HepG2 (cell line): ENCODE measurements around the gene FKBP14. TPM values are rescaled to one million over a fixed set of nuclear protein-coding genes. Genes with fewer than 3 reads are reported as not detected.

Source experiments
- CEBPG ChIP-seq: IDR thresholded peaks from 2 replicates; pipeline ENCODE4 v1.6.1; 2016
- IKZF4 ChIP-seq: sonication (generic); formaldehyde crosslinking; IDR thresholded peaks from 2 replicates; pipeline ENCODE4 v1.5.1; 2020; ENCODE audit warnings: borderline replicate concordance, mild to moderate bottlenecking, low read depth, missing genetic modification reagents; ENCODE audit errors: not compliant biosample characterization
- KLF6 ChIP-seq: IDR thresholded peaks from 2 replicates; pipeline ENCODE4 v1.8.0; 2016; ENCODE audit warnings: missing biosample characterization, missing genetic modification reagents
- MED1 ChIP-seq: sonication (generic); formaldehyde crosslinking; IDR thresholded peaks from 2 replicates; pipeline ENCODE4 v1.4.0; 2020; ENCODE audit warnings: missing genetic modification reagents
- PCBP1 ChIP-seq: fragments of 200-400 bp; formaldehyde crosslinking; IDR thresholded peaks from 2 replicates; pipeline ENCODE4 v1.6.1; 2017; ENCODE audit warnings: mild to moderate bottlenecking, low read depth, low read length, borderline replicate concordance
- REPIN1 ChIP-seq: sonication (generic); formaldehyde crosslinking; IDR thresholded peaks from 2 replicates; pipeline ENCODE4 v1.8.0; 2022; ENCODE audit warnings: missing genetic modification reagents, low read depth, mild to moderate bottlenecking, borderline replicate concordance
- TOE1 ChIP-seq: sonication (generic); formaldehyde crosslinking; IDR thresholded peaks from 2 replicates; pipeline ENCODE4 v1.4.0; 2020; ENCODE audit warnings: mild to moderate bottlenecking, missing genetic modification reagents
- ZFP36L1 ChIP-seq: sonication (generic); formaldehyde crosslinking; IDR thresholded peaks from 2 replicates; pipeline ENCODE4 v1.8.0; 2022; ENCODE audit warnings: mild to moderate bottlenecking, missing genetic modification reagents, moderate library complexity
- ZFP36L2 ChIP-seq: sonication (generic); formaldehyde crosslinking; IDR thresholded peaks from 2 replicates; pipeline ENCODE4 v1.4.0; 2020; ENCODE audit warnings: missing genetic modification reagents
- ZFX ChIP-seq: sonication (generic); formaldehyde crosslinking; IDR thresholded peaks from 2 replicates; pipeline ENCODE4 v1.4.0; 2020; ENCODE audit warnings: mild to moderate bottlenecking, low read depth, missing genetic modification reagents, moderate library complexity
- ZNF224 ChIP-seq: sonication (generic); formaldehyde crosslinking; IDR thresholded peaks from 2 replicates; pipeline ENCODE4 v1.5.0; 2020; ENCODE audit warnings: mild to moderate bottlenecking, missing genetic modification reagents
- ZNF230 ChIP-seq: sonication (generic); formaldehyde crosslinking; IDR thresholded peaks from 2 replicates; pipeline ENCODE4 v1.4.0; 2020; ENCODE audit warnings: mild to moderate bottlenecking, missing genetic modification reagents
- ZNF260 ChIP-seq: sonication (generic); formaldehyde crosslinking; IDR thresholded peaks from 2 replicates; pipeline ENCODE4 v1.4.0; 2020; ENCODE audit warnings: missing genetic modification reagents, low read depth, mild to moderate bottlenecking, borderline replicate concordance
- ZNF432 ChIP-seq: sonication (generic); formaldehyde crosslinking; IDR thresholded peaks from 2 replicates; pipeline ENCODE4 v1.5.0; 2020; ENCODE audit warnings: missing genetic modification reagents, mild to moderate bottlenecking, borderline replicate concordance
- ZNF484 ChIP-seq: sonication (generic); formaldehyde crosslinking; IDR thresholded peaks from 2 replicates; pipeline ENCODE4 v1.5.1; 2020; ENCODE audit warnings: mild to moderate bottlenecking, low read depth, missing genetic modification reagents, borderline replicate concordance
- ZNF562 ChIP-seq: sonication (generic); formaldehyde crosslinking; IDR thresholded peaks from 2 replicates; pipeline ENCODE4 v1.8.0; 2022; ENCODE audit warnings: missing genetic modification reagents, borderline replicate concordance
- ZNF589 ChIP-seq: sonication (generic); formaldehyde crosslinking; conservative IDR thresholded peaks from 2 replicates; pipeline ENCODE4 v1.8.0; 2022; ENCODE audit warnings: mild to moderate bottlenecking, moderate library complexity, missing genetic modification reagents
- ZSCAN22 ChIP-seq: sonication (generic); formaldehyde crosslinking; IDR thresholded peaks from 2 replicates; pipeline ENCODE4 v1.4.0; 2020; ENCODE audit warnings: mild to moderate bottlenecking, missing genetic modification reagents
- polyA plus RNA-seq, 8 experiments: library from polyadenylated mRNA; depleted of rRNA in 3 of 8; stranded (reverse) in 7 of 8; unstranded in 1 of 8; fragments of >200 nt; fragmentation: Illumina TruSeq in 4 of 8; extraction: Trizol in 4 of 8; gene quantifications; 2 replicates each; pipeline versions ENCODE4 v1.2.1 to v1.2.3, GENCODE V29; 2011 to 2016; ENCODE audit warnings: low read depth in 4 of 8, missing spikeins in 1 of 8, mixed read lengths in 1 of 8; ENCODE audit not compliant: insufficient read depth in 1 of 8
- total RNA-seq, 5 experiments: library from RNA; depleted of rRNA; stranded (reverse); fragments of >200 nt; fragmentation: Illumina TruSeq; extraction: Trizol; gene quantifications; 2 replicates each; pipeline ENCODE4 v1.2.3, GENCODE V29; 2016; ENCODE audit warnings: low read depth in 1 of 5
- TF ChIP-seq, protein P1 (sequence below): sonication (generic); formaldehyde crosslinking; IDR thresholded peaks from 2 replicates; pipeline ENCODE4 v1.4.0; 2020; ENCODE audit warnings: missing genetic modification reagents
- TF ChIP-seq, protein P2 (sequence below): sonication (generic); formaldehyde crosslinking; IDR thresholded peaks from 2 replicates; pipeline ENCODE4 v1.8.1; 2023; ENCODE audit warnings: mild to moderate bottlenecking, missing genetic modification reagents
- TF ChIP-seq, protein P3 (sequence below): IDR thresholded peaks from 2 replicates; pipeline ENCODE4 v1.6.1; 2016; ENCODE audit warnings: low read depth, borderline replicate concordance
- TF ChIP-seq, protein P4 (sequence below): sonication (generic); formaldehyde crosslinking; IDR thresholded peaks from 2 replicates; pipeline ENCODE4 v1.5.1; 2020; ENCODE audit warnings: missing genetic modification reagents, mild to moderate bottlenecking, borderline replicate concordance

The FKBP14 gene
- total and polyA plus RNA-seq, 2 of the 13 experiments (the other 11 are each of a cell fraction or from before 2014, with no cell fraction given) = 20.0 to 32.3 TPM

DNA sequence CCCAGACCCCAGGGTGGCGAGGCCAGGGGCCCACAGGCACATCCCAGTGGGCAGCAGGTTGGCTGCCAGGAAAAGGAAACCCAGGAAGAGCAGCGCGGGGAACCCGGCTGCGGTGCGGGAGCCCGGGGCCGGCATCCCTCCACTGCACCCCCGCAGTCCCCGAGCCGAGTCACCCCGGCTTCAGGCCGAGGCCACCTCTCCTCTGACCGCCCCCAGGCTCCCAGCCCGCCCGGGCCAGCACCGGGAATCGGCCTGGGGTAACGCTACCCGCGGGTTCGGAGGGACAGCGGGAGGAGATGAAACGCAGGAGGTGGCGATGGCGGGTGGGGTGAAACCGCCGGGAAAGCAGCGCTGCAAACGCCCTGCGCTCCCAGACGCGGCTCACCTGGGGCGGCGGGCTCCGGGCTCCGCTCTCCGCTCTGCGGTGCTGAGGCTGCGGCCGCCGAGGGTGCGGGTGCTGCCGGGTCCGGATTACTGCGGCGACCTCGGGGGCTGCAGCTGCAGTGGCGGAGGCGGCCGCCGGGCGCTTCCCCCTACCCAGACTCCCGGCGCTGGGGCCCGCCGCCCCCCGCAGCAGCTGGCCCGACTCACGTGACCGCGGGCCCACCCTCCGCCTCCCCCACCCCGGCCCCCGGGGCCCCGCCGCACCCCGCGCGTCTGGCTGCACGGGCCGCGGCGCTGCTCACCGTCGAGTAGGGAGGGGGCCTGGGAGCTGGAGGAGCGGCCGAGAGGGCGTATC is 37.1 kb downstream of the FKBP14 start, which contains the start of gene SCRN1 (continued):
- TF ChIP-seq, protein P1, sequence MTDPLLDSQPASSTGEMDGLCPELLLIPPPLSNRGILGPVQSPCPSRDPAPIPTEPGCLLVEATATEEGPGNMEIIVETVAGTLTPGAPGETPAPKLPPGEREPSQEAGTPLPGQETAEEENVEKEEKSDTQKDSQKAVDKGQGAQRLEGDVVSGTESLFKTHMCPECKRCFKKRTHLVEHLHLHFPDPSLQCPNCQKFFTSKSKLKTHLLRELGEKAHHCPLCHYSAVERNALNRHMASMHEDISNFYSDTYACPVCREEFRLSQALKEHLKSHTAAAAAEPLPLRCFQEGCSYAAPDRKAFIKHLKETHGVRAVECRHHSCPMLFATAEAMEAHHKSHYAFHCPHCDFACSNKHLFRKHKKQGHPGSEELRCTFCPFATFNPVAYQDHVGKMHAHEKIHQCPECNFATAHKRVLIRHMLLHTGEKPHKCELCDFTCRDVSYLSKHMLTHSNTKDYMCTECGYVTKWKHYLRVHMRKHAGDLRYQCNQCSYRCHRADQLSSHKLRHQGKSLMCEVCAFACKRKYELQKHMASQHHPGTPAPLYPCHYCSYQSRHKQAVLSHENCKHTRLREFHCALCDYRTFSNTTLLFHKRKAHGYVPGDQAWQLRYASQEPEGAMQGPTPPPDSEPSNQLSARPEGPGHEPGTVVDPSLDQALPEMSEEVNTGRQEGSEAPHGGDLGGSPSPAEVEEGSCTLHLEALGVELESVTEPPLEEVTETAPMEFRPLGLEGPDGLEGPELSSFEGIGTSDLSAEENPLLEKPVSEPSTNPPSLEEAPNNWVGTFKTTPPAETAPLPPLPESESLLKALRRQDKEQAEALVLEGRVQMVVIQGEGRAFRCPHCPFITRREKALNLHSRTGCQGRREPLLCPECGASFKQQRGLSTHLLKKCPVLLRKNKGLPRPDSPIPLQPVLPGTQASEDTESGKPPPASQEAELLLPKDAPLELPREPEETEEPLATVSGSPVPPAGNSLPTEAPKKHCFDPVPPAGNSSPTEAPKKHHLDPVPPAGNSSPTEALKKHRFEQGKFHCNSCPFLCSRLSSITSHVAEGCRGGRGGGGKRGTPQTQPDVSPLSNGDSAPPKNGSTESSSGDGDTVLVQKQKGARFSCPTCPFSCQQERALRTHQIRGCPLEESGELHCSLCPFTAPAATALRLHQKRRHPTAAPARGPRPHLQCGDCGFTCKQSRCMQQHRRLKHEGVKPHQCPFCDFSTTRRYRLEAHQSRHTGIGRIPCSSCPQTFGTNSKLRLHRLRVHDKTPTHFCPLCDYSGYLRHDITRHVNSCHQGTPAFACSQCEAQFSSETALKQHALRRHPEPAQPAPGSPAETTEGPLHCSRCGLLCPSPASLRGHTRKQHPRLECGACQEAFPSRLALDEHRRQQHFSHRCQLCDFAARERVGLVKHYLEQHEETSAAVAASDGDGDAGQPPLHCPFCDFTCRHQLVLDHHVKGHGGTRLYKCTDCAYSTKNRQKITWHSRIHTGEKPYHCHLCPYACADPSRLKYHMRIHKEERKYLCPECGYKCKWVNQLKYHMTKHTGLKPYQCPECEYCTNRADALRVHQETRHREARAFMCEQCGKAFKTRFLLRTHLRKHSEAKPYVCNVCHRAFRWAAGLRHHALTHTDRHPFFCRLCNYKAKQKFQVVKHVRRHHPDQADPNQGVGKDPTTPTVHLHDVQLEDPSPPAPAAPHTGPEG (CRISPR knock-in tag) = peak; percentile 87
- TF ChIP-seq ZNF260 (no peak), ZNF589 (CRISPR knock-in tag) (no peak), KLF6 (no peak), TOE1 (CRISPR knock-in tag) (no peak), REPIN1 (CRISPR knock-in tag) (0 out of 2 replicates have a peak, but pooled peaks have one; percentile 49), ZSCAN22 (CRISPR knock-in tag) (no peak), IKZF4 (CRISPR knock-in tag) (no peak), ZFP36L2 (CRISPR knock-in tag) (no peak), CEBPG (CRISPR knock-in tag) (no peak), ZNF484 (CRISPR knock-in tag) (no peak), ZNF224 (peak; percentile 61; the same call in 1 of the 2 replicates), ZNF562 (CRISPR knock-in tag) (no peak), PCBP1 (no peak), ZNF230 (CRISPR knock-in tag) (no peak), ZNF432 (no peak), ZFP36L1 (no peak), ZFX (CRISPR knock-in tag) (no peak), MED1 (CRISPR knock-in tag) (no peak)
- TF ChIP-seq, protein P2, sequence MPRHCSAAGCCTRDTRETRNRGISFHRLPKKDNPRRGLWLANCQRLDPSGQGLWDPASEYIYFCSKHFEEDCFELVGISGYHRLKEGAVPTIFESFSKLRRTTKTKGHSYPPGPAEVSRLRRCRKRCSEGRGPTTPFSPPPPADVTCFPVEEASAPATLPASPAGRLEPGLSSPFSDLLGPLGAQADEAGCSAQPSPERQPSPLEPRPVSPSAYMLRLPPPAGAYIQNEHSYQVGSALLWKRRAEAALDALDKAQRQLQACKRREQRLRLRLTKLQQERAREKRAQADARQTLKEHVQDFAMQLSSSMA (CRISPR knock-in tag) = no peak
- TF ChIP-seq, protein P3, sequence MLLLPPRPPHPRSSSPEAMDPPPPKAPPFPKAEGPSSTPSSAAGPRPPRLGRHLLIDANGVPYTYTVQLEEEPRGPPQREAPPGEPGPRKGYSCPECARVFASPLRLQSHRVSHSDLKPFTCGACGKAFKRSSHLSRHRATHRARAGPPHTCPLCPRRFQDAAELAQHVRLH (CRISPR knock-in tag) = no peak
- TF ChIP-seq, protein P4, sequence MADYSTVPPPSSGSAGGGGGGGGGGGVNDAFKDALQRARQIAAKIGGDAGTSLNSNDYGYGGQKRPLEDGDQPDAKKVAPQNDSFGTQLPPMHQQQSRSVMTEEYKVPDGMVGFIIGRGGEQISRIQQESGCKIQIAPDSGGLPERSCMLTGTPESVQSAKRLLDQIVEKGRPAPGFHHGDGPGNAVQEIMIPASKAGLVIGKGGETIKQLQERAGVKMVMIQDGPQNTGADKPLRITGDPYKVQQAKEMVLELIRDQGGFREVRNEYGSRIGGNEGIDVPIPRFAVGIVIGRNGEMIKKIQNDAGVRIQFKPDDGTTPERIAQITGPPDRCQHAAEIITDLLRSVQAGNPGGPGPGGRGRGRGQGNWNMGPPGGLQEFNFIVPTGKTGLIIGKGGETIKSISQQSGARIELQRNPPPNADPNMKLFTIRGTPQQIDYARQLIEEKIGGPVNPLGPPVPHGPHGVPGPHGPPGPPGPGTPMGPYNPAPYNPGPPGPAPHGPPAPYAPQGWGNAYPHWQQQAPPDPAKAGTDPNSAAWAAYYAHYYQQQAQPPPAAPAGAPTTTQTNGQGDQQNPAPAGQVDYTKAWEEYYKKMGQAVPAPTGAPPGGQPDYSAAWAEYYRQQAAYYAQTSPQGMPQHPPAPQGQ = no peak
